Measurements from ENCODE around the gene EXT2.

DNA sequence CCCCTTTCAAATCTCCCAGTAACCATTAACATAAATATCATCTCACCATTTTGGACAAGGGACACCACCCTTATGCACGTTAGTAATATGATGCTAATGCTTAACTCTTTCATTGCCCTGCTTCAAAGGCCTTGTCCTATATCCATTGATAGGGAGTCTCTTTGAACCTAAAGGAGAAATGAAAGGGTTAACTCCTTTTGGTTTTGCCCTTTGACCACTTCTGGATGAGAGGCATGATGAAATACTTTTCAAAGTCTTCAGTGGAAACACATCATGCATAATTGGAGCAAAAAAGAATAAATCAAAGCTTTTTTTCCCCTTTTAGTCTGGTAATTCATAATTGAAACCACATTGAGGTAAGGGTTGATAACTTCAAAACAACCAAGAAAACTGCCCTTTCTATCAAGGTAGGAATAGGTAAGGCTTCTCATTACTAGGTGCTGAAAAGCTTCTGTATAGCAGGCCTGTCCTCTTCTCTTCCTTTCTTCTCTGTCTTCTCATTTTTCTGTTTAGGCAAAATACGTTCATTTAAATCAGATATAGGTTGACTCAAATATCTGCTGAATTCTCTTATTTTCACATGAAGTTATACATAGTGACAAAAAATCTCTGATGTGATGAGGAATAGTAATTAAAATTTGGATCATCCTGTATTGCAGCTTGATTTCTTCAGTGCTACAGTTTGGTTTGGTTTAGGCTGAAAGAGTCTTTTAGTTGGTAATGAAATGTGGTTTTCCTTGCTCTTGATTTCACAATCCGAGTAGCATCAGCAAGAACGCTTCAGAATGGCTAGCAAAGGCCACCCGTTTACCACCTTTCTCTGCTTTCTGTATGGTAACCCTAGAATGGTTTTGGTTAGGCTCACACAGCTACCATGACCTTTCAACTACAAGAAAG is 94.8 kb downstream of the EXT2 start:
- TF ChIP-seq, protein P1, sequence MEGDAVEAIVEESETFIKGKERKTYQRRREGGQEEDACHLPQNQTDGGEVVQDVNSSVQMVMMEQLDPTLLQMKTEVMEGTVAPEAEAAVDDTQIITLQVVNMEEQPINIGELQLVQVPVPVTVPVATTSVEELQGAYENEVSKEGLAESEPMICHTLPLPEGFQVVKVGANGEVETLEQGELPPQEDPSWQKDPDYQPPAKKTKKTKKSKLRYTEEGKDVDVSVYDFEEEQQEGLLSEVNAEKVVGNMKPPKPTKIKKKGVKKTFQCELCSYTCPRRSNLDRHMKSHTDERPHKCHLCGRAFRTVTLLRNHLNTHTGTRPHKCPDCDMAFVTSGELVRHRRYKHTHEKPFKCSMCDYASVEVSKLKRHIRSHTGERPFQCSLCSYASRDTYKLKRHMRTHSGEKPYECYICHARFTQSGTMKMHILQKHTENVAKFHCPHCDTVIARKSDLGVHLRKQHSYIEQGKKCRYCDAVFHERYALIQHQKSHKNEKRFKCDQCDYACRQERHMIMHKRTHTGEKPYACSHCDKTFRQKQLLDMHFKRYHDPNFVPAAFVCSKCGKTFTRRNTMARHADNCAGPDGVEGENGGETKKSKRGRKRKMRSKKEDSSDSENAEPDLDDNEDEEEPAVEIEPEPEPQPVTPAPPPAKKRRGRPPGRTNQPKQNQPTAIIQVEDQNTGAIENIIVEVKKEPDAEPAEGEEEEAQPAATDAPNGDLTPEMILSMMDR (IDR thresholded peaks at IDR 0.05; ENCODE audit: insufficient read depth, low read length): no peak
- TF ChIP-seq POLR2AphosphoS5 (IDR thresholded peaks at IDR 0.05; ENCODE audit: low read depth) (no peak), SPI1 (IDR thresholded peaks at IDR 0.05; ENCODE audit: borderline replicate concordance, low read depth) (no peak)
- TF ChIP-seq, protein P2, sequence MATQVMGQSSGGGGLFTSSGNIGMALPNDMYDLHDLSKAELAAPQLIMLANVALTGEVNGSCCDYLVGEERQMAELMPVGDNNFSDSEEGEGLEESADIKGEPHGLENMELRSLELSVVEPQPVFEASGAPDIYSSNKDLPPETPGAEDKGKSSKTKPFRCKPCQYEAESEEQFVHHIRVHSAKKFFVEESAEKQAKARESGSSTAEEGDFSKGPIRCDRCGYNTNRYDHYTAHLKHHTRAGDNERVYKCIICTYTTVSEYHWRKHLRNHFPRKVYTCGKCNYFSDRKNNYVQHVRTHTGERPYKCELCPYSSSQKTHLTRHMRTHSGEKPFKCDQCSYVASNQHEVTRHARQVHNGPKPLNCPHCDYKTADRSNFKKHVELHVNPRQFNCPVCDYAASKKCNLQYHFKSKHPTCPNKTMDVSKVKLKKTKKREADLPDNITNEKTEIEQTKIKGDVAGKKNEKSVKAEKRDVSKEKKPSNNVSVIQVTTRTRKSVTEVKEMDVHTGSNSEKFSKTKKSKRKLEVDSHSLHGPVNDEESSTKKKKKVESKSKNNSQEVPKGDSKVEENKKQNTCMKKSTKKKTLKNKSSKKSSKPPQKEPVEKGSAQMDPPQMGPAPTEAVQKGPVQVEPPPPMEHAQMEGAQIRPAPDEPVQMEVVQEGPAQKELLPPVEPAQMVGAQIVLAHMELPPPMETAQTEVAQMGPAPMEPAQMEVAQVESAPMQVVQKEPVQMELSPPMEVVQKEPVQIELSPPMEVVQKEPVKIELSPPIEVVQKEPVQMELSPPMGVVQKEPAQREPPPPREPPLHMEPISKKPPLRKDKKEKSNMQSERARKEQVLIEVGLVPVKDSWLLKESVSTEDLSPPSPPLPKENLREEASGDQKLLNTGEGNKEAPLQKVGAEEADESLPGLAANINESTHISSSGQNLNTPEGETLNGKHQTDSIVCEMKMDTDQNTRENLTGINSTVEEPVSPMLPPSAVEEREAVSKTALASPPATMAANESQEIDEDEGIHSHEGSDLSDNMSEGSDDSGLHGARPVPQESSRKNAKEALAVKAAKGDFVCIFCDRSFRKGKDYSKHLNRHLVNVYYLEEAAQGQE (IDR thresholded peaks at IDR 0.05; ENCODE audit: insufficient replicate concordance, low read depth): no peak

Measured in HL-60 (cell line).